ENCODE data around the gene TMEM132E. TPM values are rescaled to one million over a fixed set of nuclear protein-coding genes. Genes with fewer than 3 reads are reported as not detected.

The TMEM132E gene
- total and polyA plus RNA-seq, 9 donors = 0.08 to 0.40 (median 0.20) TPM; not detected in 2

DNA sequence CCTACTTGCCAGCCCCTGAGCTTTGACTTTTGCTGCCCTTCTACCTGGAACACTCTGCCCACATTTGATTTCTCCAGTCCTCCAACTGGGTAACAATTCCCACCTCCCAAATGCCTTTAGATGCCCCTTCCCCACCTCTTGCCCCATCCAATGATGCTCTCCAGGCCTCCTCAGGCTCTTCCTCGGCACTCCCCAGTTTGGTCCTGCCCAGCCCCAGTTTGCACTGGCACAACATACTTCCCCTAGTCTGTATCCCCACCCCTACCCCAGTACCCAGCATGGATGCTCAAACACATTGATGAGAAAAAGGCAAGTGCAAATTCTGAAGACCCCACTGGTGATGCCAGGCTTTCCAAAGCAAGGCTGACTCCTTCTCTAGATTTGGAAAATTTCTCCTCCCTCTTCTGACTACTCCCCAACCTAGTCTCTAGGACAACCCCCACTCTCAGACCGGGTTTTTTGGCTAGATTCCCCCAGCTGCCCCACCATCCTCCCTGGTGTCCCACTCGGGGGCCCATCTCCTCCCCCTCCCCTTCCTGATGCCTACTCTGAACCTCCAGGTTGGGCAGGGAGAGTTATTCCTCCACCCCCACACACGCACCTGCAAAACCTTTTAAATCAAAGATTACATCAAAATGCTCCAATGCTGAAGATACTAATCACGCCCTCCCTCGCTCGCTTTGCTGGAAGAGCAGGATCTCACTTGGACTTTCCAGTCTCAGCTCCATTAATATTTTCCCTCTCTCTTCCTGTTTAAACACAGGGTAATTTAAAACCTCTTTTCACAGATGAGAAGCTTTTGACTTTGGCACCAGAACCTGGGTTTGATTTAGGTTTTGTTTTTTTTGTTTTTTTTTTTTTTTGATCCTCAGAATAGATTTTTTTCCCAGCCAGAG lies 94.9 kb downstream of the TMEM132E start:
- H3K4me1 ChIP-seq (ENCODE audit: insufficient read depth) = no peaks in the 10 kb centered on the region
- 50 to 65% (median 56%) methylated on average over 7 of the region's 7 CpGs for WGBS, 3 donors
- no peak overlapping the region for H3K4me3 ChIP-seq
- no peaks in the 10 kb centered on the region for H3K9me3 ChIP-seq
- intact Hi-C loops (cut with DNase I) = no loop called here
- H3K36me3 ChIP-seq = no peaks in the 10 kb centered on the region
- H3K27ac ChIP-seq = no peak overlapping the region
- TF ChIP-seq EP300 (IDR thresholded peaks at IDR 0.05) (no peak), POLR2A (IDR thresholded peaks at IDR 0.05) (no peak)
- TF ChIP-seq, protein P1, sequence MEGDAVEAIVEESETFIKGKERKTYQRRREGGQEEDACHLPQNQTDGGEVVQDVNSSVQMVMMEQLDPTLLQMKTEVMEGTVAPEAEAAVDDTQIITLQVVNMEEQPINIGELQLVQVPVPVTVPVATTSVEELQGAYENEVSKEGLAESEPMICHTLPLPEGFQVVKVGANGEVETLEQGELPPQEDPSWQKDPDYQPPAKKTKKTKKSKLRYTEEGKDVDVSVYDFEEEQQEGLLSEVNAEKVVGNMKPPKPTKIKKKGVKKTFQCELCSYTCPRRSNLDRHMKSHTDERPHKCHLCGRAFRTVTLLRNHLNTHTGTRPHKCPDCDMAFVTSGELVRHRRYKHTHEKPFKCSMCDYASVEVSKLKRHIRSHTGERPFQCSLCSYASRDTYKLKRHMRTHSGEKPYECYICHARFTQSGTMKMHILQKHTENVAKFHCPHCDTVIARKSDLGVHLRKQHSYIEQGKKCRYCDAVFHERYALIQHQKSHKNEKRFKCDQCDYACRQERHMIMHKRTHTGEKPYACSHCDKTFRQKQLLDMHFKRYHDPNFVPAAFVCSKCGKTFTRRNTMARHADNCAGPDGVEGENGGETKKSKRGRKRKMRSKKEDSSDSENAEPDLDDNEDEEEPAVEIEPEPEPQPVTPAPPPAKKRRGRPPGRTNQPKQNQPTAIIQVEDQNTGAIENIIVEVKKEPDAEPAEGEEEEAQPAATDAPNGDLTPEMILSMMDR (IDR thresholded peaks at IDR 0.05) = no peak
- no peak for DNase-seq
- no peaks in the 10 kb centered on the region for H3K27me3 ChIP-seq

- Histone ChIP-seq H3K4me3 (no peak overlapping the region), H3K36me3 (no peaks in the 10 kb centered on the region), H3K27ac (no peak overlapping the region), H3K9me3 (no peaks in the 10 kb centered on the region), H3K27me3 (no peaks in the 10 kb centered on the region), H3K4me1 (ENCODE audit: insufficient read depth) (no peaks in the 10 kb centered on the region)
- TF ChIP-seq EP300 (IDR thresholded peaks at IDR 0.05) (no peak), POLR2A (IDR thresholded peaks at IDR 0.05) (no peak)
- TF ChIP-seq, protein P1 (IDR thresholded peaks at IDR 0.05) = no peak
- DNase-seq = no peak
- intact Hi-C loops (cut with DNase I) = no loop called here
Measured at GRCh38 chr17:34675143-34675542, 95.8 kb downstream of the TMEM132E start.

GRCh38 chr17:34675605-34676004 lies 96.2 kb downstream of the TMEM132E start:
- no peak for TF ChIP-seq EP300 (IDR thresholded peaks at IDR 0.05)
- TF ChIP-seq POLR2A (IDR thresholded peaks at IDR 0.05) = no peak
- TF ChIP-seq, protein P1 (IDR thresholded peaks at IDR 0.05) = no peak
- no peaks in the 10 kb centered on the region for H3K27me3 ChIP-seq
- intact Hi-C loops (cut with DNase I) = no loop called here
- no peak overlapping the region for H3K4me3 ChIP-seq
- WGBS, 3 donors = 83 to 90% (median 84%) methylated on average over 2 of the region's 2 CpGs
- no peak overlapping the region for H3K27ac ChIP-seq
- no peaks in the 10 kb centered on the region for H3K9me3 ChIP-seq
- no peaks in the 10 kb centered on the region for H3K4me1 ChIP-seq (ENCODE audit: insufficient read depth)
- DNase-seq = no peak
- no peaks in the 10 kb centered on the region for H3K36me3 ChIP-seq

- no peak overlapping the region for H3K27ac ChIP-seq
- no peak overlapping the region for H3K4me3 ChIP-seq
- H3K27me3 ChIP-seq = no peaks in the 10 kb centered on the region
- no peaks in the 10 kb centered on the region for H3K9me3 ChIP-seq
- no peaks in the 10 kb centered on the region for H3K4me1 ChIP-seq (ENCODE audit: insufficient read depth)
- DNase-seq = no peak
- TF ChIP-seq, protein P1 (IDR thresholded peaks at IDR 0.05) = no peak
- TF ChIP-seq EP300 (IDR thresholded peaks at IDR 0.05) = no peak
- no peak for TF ChIP-seq POLR2A (IDR thresholded peaks at IDR 0.05)
- intact Hi-C loops (cut with DNase I) = loop anchor here in 2 of 4 donors (5.0 to 10.0 kb wide), 2 partner anchors 48 to 65 kb away; no protein-coding TSS in a partner anchor
- no peaks in the 10 kb centered on the region for H3K36me3 ChIP-seq
- WGBS, 3 donors = 33 to 64% (median 58%) methylated on average over 1 of the region's 1 CpG
Measured at GRCh38 chr17:34680151-34680550, 100.8 kb downstream of the TMEM132E start.
